GM21447 (cell line): ENCODE measurements around the gene IZUMO4.

Experiments
- ATAC-seq: cut with Tn5 transposase; IDR thresholded peaks from one replicate; pipeline ENCODE4 v1.9.1; 2021; ENCODE audit not compliant: unreplicated experiment

Gene IZUMO4

DNA sequence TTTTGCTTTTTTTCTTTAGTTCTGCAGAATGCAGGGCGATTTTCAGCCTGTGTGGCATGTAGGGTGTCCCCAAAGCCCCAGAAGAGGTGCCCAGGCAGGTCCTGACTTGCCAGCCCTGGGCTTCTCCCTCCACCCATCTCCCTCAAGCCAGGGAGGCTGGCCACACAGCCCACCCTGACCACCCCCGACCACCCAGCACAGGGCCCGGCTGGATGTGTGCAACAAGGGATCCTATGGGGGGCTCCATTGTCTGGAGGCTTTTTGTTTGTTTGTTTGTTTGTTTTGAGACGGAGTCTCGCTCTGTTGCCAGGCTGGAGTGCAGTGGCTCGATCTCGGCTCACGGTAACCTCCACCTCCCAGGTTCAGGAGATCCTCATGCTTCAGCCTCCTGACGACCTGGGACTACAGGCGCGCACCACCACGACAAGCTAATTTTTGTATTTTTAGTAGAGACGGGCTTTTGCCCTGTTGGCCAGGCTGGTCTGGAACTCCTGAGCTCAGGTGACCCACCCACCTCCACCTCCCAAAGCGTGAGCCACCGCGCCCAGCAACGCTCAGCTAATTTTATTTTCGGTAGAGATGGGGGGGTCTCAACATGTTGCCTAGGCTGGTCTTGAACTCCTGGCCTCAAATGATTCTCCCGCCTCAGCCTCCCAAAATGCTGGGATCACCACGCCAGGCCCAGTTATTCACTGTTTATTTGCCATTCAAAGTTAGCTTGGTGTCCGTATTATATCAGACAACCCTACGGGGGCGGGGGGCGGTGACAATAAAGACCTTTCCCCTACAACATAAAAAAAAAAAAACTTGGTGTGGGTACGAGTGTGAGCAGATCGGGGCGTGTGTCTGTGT is 37.9 kb upstream of the IZUMO4 start:
- no peak for ATAC-seq

DNA sequence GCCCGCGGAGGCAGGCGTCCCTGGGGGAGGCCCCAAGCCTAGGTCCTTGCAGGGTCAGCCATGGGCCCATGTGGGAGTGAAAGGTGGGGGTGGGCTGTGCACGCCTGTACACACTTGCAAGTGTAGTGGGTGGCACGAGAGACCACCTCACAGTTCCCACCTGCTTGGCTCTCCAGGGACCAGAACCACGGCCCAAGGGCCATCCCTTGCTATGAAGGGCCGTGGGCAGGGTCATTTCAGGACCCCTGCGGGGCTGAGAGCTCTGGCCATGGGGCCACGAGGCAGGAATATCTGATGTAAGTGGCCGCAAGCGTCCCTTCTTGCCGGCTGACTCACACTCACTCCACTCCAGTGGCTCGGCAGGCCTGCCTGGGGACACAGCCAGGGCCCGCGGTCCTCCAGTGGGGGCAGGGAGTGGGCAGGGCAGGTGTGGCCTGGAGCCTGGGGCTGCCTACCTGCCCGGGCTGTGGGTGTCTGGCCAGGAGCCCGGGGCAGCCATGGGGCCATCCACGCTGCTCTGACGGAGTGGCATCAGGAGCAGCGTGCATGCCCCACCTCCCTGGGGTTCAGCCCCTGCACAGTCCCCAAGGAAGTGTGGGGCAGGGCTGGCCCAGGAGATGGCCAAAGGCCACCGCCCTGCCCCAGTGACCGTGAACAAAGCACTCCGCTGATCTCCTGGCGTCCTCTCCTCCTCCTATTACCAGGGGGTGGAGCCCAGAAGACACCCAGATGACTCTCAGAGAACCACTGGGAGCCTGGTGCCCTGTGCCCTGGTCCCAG is 37.1 kb upstream of the IZUMO4 start:
- ATAC-seq: no peak

DNA sequence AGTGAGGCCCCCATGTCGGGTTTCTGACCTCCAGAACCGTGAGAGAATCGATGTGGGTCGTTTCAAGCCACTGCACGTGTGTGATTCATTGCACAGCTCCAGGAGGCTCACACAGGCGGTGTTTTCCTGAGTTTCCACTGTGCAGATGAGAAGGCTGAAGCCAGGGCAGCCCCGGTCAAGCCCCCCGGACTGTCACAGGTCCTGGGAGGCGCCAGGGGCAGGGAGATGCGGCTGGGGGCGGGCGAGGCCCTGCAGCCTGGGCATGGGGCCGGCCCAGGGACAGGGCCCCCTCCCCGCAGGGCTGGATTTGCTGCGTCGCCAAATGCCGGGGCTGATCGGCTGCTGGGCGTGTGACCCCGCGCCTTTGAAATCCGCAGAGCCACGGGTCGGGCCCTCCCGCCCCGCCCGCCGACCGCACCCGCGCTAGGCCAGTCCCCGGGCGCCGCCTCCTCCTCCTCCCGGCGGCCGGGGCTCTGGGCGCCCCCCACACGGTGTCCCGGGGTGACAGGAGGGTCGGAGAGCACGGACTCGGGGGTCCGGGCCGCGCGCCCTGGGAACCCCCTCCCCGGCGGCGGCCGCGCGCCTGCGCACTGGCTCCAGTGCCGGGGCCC is 35.7 kb upstream of the IZUMO4 start:
- ATAC-seq: peak; percentile 10

DNA sequence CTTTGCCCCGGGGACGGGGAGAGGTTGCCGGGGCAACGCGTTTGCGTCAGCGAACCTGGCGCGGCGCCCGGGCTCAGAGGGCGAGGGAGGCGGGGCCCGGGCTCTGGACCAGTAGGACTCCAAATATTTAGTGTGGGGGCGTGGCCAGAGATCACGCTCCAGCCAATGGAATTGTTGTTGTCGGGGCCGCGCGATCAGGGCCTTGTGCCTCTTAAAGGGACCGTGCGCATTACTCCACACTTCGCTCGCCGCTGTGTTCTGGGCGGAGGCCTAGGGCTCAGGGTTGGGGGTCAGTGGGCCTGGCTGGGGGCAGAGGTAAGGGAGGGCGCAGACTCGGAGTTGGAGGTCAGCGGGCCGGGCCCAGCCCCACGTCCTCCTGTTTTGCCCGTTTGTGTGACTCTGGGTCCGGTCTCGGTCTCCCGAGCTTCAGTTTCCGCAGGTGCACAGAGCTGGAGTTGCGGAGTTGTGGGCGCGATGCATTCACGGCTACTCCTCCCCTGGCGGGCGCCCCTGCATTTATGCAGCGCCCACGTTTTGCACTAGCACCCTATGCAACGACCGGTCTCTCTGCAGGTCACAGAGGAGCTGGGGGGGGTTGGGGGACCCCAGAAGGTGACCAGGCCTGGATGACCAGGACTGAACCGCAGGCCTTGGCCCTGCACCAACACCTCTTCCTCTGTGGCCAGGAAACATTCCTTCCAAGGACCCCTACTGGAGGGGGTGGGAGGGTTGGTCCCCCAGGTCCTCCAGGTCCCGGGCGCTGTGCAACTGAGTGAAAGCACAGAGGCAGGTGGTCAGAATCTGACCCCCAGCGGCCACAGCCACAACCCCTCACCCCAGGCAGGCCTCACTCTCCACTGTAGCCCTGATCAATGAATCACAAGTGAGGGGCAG is 35.0 kb upstream of the IZUMO4 start:
- peak; percentile 79 for ATAC-seq

DNA sequence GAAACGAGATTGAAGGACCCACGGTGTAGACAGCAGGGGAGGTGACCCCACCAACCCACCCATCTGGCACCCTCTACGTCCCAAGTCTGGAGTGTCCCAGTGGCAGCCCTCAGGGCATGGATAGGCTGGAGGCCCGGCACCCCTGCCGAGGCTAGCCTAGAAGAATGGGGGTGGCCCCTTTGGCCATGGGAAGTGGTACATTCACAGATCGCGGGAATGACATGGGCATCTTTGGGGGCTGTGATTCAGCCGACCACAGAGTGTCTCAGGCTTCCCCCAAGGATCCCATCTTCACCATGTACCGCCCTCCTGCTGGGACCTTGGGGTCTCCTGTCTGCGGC is 34.4 kb upstream of the IZUMO4 start:
- ATAC-seq: no peak

DNA sequence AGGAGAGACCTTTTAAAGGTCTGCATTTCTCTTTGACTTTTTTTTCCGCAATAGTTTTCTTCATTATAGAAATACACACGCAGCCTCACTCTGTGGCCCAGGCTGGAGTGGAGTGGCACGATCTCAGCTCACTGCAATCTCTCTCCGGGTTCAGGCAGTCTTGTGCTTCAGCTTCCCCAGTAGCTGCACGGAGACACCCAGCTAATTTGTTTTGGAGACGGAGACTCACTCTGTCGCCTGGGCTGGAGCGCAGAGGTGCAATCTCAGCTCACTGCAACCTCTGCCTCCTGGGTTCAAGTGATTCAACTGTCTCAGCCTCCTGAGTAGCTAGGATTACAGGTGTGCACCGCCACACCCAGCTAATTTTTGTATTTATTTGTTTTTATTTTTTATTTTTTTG is 33.9 kb upstream of the IZUMO4 start:
- ATAC-seq: no peak

DNA sequence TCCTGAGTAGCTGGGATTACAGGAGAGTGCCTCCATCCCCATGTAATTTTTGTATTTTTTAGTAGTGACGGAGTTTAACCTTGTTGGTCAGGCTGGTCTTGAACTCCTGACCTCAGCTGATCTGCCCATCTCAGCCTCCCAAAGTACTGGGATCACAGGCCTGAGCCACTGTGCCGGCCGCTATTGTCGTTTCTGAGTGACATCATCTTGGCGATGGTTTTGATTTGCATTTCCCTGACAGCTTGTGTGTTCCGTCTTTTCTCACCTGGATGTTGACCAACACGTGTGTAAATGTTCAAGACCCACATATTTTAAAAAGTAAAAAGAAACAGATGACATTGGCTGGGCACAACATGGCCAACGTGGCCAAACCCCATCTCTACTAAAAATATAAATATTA is 32.9 kb upstream of the IZUMO4 start:
- ATAC-seq: no peak

DNA sequence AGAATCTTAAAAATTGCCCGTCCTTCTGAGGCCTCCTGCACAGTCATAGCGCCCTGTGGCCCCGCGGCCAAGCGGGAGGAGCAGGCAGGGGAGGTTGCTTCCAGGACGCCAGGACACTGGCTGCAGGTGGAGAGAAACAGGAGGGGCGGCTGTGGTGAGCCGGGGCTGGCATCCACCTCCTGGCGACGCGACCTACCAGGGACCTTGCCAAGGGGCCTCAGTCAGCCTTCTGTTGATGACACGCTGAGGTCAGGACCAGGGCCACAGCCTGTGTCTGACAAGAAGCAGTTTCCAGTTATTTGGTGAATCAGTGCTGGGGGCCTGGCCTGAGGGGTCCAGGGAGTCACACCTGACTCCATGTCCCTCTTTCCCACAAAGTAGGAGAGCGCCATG is 32.3 kb upstream of the IZUMO4 start:
- ATAC-seq: no peak

DNA sequence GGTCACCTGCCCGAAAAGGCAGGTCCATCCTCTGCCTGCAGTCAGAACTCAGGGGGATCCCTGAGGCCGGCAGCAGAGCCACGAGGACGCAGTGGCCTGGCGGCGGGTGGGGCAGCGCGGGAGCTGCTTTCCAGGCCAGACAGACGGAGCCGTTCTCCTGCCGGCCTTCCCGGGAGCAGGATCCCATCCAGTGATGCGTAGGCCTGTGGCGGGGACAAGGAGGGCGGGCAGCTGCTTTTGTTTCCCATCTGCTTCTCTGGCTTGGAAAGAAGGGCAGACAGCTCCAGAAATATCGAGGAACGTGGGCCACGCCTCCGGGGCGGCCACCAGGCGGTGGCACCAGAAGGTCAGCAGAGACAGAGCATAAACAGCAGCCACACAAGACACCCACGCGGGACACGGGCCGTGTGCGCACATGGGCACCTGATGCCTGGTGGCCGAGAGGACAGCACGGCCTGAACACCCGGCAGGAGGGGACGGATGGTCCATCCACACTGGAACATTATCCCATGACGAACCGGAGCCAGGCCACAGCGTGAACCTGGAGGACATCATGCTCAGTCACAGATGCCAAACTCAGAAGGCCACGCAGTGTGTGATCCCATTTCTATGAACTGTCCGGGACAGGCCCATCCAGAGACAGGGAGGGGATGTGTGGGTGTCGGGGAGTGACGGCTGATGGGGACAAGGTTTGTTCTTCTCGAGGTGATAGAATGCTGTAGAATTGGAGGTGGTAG is 31.8 kb upstream of the IZUMO4 start:
- ATAC-seq: no peak

DNA sequence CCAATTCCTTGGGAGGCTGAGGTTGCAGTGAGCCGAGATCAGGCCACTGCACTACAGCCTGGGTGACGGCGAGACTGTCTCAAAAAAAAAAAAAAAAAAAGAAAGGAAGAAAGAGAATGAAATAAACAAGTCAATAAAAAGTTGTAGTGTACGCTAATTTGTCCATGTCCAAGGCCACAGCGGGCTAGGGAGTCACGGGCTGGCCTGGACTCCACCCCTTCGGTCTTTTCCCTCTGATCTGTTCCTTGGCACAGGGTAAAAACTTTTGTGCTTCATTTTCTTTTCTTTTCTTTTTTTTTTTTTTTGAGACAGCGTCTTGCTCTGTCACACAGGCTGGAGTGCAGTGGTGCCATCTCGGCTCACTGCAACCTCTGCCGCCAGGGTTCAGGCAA is 26.3 kb upstream of the IZUMO4 start:
- ATAC-seq: no peak

DNA sequence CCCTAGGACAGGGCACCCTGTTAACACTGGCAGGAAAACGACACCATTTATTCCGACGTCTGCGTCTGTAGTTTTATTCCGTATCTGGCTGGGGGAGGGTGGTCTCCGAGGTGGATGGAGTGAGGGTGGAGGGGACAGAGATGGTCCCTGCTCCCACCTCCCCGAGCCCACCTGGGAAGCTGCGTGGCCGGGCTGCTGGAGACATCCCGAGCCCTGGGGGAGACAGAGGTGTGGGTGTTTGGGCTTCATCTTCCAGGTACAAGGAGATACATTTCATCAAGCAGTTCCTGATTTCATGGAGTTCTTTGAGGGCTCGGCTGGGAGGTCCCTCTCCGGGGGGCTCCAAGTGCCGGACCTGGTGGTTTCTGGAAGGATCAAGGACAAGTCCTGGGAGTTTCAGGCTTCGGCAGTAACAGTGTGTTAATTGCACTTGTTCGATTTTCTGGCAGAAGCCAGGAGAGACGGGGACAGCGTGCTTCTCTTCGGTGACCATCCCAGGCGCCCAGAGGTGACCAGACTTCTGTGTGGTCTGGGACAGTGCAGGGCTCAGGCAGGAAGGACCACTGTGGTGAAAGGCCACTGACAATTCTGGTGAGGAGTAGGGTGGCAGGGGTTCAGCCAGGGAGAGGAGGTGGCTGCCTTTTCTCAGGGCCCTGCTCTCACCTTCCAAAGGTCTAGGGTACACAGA is 25.6 kb upstream of the IZUMO4 start:
- no peak for ATAC-seq

DNA sequence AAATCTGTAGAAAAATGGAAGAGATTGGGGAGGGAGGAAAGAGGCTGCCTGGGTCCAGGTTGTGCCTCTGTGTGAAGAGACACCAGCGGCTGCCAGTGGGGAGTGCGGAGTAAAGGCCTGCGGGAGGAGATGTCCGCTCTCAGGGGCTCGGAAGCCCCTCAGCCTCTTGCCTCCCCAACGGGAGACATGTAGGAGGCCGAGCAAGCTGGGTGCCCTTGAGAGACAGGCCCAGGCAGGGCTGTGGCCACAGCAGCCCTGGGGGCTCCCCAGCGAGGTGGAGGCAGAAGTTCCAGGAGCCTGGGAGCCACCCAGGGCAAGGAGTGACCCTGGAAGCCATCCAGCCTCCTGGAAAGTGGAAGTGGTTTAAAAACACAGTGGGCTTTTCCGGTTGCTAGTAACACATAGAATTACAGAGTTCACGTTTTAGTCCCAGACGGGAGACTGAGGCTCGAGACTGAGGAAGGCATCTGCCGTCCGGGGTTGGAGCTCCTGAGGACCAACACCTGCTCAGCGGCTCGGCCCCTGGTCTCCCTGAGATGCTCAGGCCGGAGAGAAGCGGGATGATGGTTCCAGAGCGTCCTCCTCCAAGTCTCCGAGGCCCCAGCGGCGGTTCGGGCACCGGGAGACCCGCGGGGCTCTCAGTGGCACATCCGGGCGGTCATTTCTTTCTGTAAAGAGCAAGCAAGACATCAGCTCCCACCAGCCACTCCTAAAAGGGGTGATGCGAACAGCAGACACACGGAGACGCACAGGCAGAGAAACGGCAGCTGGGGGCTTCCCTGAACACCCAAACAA is 23.8 kb upstream of the IZUMO4 start:
- ATAC-seq: no peak

DNA sequence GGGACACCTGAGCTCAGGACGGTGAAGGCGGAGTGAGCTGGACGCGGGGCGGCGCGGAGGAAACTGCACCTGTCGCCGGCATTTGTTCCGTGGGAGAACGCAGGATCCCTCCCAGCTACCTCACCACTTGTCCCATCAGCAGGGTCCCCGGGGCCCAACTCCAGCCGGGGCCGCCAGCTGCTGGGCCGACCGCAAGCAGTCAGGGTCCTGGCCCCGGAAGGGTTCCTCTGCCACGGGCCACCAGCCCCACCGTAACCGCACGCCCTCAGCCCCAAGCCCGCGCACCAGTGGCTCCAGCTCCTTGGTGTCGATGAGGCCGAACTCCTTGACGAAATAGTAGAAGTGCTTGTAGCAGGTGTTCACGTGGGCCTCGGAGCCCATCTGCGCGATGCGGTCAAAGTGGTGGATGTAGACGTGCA is 20.2 kb upstream of the IZUMO4 start:
- no peak for ATAC-seq

DNA sequence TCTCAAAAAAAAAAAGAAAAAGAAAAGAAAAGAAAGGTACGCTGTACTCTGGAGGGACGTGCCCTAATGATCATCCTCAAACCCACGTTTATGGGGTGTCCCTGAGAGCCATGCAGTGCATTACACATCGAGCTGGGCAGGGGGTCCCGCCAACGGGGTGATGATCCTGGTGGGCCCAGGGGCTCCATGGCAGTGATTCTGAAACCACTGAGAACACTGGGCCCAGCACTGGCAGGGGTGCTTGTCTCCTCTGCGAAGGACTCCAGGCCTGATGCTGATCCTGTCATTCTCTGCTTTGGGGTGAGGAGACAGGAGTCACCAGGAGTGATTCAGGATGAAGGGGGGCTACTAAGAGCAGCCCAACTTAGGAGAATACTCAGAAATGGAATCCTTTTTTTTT is 19.3 kb upstream of the IZUMO4 start:
- ATAC-seq: no peak

DNA sequence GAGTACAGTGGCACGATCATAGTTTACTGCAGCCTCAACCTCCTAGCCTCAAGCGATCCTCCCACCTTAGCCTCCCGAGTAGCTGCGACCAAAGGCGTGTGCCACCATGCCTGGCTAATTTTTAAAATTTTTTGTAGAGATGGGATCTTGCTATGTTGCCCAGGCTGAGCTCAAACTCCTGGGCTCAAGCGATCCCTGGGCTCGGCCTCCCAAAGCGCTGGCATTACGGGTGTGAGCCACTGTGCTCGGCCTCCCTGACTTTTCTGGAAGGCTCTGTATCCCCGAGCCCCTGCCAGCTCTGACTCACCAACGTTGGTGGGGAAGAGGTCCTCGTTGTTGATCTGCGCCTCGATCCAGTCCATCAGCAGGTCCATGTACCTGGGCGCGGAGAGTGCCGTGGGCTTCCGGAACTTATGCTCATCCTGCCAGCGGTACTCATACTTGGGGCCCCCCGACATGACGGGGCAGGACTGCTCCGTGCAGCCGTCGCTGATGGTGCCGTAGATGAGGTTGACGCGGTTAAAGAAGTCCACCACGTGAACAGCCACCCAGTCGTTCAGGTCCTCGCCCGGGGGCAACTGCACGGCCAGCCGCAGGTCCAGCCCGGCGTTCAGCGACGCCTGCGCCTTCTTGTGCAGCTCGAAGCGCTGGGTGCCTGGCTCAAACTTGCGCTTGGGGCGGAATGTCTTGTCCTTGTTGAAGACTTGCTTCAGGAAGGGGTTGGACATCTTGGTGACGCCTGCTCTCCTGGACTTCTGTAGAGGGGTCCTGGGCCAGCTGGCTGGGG is 18.7 kb upstream of the IZUMO4 start:
- ATAC-seq: no peak

DNA sequence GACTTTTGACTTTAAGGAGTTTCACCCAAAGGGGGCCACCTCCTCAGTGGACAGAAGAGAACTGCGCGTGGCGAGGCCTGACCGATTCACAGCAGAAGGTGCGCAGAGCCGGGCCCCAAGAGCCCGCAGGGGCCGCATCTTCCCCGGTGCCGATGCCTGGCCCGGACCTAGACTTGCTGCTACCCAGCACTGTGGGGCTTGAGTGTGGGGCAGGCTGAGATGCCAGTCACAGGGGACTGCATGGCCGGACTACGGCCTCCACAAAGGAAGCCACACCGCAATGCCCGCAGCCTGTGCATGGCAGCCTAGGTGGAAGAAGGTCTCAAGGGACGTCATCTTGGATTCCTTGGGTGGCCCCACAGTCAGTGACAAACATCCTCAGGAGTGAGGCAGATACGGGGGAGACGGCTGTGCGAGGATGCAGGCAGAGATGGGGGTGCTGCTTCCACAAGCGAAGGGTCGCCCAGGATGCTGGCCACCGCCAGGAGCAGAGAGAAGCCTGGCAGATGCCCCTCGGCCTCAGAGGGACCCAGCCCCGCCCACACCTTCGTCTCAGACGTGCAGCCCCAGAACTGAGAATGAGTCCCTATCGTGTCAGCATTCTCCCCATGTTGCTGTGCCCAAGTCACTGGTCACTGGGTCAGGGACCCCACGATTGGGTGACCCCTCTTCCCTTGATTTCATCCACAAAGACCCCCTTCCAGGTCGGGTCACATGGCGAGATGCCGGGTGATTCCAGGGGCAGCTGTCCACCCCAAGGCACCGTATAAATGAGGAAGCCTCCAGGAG is 17.4 kb upstream of the IZUMO4 start:
- no peak for ATAC-seq

DNA sequence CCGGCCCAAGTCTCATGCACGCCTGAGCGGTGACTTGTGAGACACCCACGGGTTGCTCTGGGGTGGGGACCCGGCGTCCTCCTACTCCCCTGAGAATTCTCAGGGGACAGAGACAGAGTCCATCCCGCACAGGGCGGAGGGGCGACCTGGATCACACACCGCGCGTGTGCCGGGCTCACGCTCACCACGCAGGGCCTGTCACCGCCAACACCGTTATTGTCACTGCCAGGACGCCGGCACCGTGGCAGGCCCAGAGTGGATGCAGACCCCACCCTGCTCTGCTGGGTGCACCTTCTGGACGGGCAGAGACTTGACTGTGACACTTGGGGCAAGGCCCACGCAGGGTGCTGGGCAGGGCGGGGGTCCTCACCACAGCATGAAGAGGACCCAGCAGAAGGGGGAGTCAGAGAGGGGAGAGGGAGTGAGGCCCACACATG is 16.8 kb upstream of the IZUMO4 start:
- no peak for ATAC-seq
